K562 (cell line): ENCODE data around the gene GMIP. TPM values are rescaled to one million over a fixed set of nuclear protein-coding genes. Genes with fewer than 3 reads are reported as not detected.
"Not testable (repeated sequence)": the region's sequence is repeated elsewhere in the genome, so short reads cannot be mapped to it uniquely, and the experiment has no call there.

ENCODE experiments used
- ATAC-seq: fragments of 200-7000 bp; cut with Tn5 transposase; 3 replicates; pipeline ENCODE4 v1.9.1; 2020; ENCODE audit warnings: moderate library complexity
- BruUV-seq: library from RNA; stranded (reverse); fragments of 400-500 nt; replicated peaks from 2 replicates; lab custom pipeline; 2021; lab: Mats Ljungman, UMichigan
- CTCF ChIA-PET: fragments of 300-600 bp; formaldehyde crosslinking; extraction: SDS; loops from one replicate; lab custom pipeline; 2021; ENCODE audit warnings: low intra/inter-chr PET ratio; lab: Yijun Ruan, JAX
- POLR2A ChIA-PET: fragments of 300-600, 350-650 bp; sonication (Branson Sonifier 250); formaldehyde crosslinking; extraction: SDS; loops from one replicate; lab custom pipeline; 2021; ENCODE audit warnings: antibody characterized with exemption, inconsistent platforms; lab: Yijun Ruan, JAX
- DNase-seq, 4 experiments: peaks; one replicate each; pipeline versions ENCODE4 v3.0.0 to v3.0.0-alpha.2; 2011 to 2018; ENCODE audit warnings: low spot score in 3 of 4, mixed read lengths in 3 of 4; ENCODE audit errors: extremely low read depth in 1 of 4
- FAIRE-seq: peaks from 2 replicates; lab custom pipeline; 2011; peaks lifted over from hg19 to GRCh38; lab: Jason Lieb, UNC
- H2AFZ ChIP-seq: 2 replicates; pipeline ENCODE4 v1.6.0; 2011; ENCODE audit warnings: low read depth, low read length, control low read depth, inconsistent platforms
- H3K27ac ChIP-seq: fragments of 200-600 bp; 3 replicates; pipeline ENCODE4 v1.8.0; 2011; ENCODE audit warnings: low read depth, mild to moderate bottlenecking, control low read depth, inconsistent platforms, low read length, moderate library complexity, mixed read lengths; ENCODE audit errors: extremely low read depth
- H3K27me3 ChIP-seq, 2 experiments: fragments of 300-600 bp in 1 of 2; 2 replicates in 1 of 2; 3 replicates in 1 of 2; pipeline versions ENCODE4 v1.6.0 to v1.8.0; 2011; ENCODE audit warnings: inconsistent platforms in 2 of 2, low read length in 2 of 2, mild to moderate bottlenecking in 1 of 2, mixed read lengths in 1 of 2, moderate library complexity in 1 of 2; ENCODE audit not compliant: control insufficient read depth in 2 of 2, insufficient read depth in 2 of 2
- H3K36me3 ChIP-seq: fragments of 300-600 bp; 3 replicates; pipeline ENCODE4 v1.8.0; 2011; ENCODE audit warnings: mild to moderate bottlenecking, low read length, inconsistent platforms; ENCODE audit not compliant: control insufficient read depth, insufficient read depth
- H3K4me1 ChIP-seq, 2 experiments: fragments of 200-600 bp in 1 of 2; replicated peaks in 1 of 2; 2 replicates in 1 of 2; 3 replicates in 1 of 2; pipeline versions ENCODE4 v1.5.1 to v1.8.0; 2011; ENCODE audit warnings: inconsistent platforms in 2 of 2, low read length in 2 of 2, mild to moderate bottlenecking in 1 of 2, mixed read lengths in 1 of 2, moderate library complexity in 1 of 2; ENCODE audit not compliant: control insufficient read depth in 2 of 2, insufficient read depth in 2 of 2
- H3K4me2 ChIP-seq: 2 replicates; pipeline ENCODE4 v1.6.1; 2011; ENCODE audit warnings: low read length, control low read depth, inconsistent platforms, mixed read lengths; ENCODE audit not compliant: insufficient read depth
- H3K4me3 ChIP-seq: fragments of 200-600 bp; sonication (generic), shearing (Covaris generic); 2 replicates; pipeline ENCODE4 v1.5.1; 2016; ENCODE audit warnings: control low read depth, inconsistent platforms
- H3K79me2 ChIP-seq: fragments of 200-600 bp; 3 replicates; pipeline ENCODE4 v1.8.0; 2011; ENCODE audit warnings: low read length, inconsistent platforms; ENCODE audit not compliant: control insufficient read depth, insufficient read depth
- H3K9ac ChIP-seq, 2 experiments: 2 replicates each; pipeline versions ENCODE4 v1.6.0 to v1.6.1; 2011; ENCODE audit warnings: low read depth in 2 of 2, low read length in 2 of 2, control low read depth in 1 of 2, inconsistent platforms in 1 of 2, mild to moderate bottlenecking in 1 of 2, mixed read lengths in 1 of 2; ENCODE audit not compliant: insufficient read depth in 1 of 2
- H3K9me1 ChIP-seq: one replicate; pipeline ENCODE4 v1.6.0; 2011; ENCODE audit warnings: inconsistent platforms, mild to moderate bottlenecking, low read length, moderate library complexity; ENCODE audit not compliant: control insufficient read depth, insufficient read depth
- H3K9me3 ChIP-seq: replicated peaks from 2 replicates; pipeline ENCODE4 v1.5.1; 2011; ENCODE audit warnings: low read depth, low read length, inconsistent platforms; ENCODE audit not compliant: control insufficient read depth, insufficient read depth
- H4K20me1 ChIP-seq: replicated peaks from 2 replicates; pipeline ENCODE4 v1.6.1; 2011; ENCODE audit warnings: low read length, inconsistent platforms, mixed read lengths; ENCODE audit not compliant: control insufficient read depth, insufficient read depth
- SREBF1 ChIP-seq: fragments of 150-350 bp; IDR thresholded peaks from 2 replicates; pipeline ENCODE4 v1.6.1; 2014; ENCODE audit warnings: antibody characterized with exemption, low read depth, low read length, borderline replicate concordance
- TBL1XR1 ChIP-seq, 2 experiments: IDR thresholded peaks; 2 replicates each; pipeline ENCODE4 v1.6.1; 2012; ENCODE audit warnings: improper control_type of control experiment in 2 of 2, low read length in 2 of 2, mild to moderate bottlenecking in 1 of 2
- VEZF1 ChIP-seq: fragments of 200-800 bp; sonication (Bioruptor generic); IDR thresholded peaks from 2 replicates; pipeline ENCODE4 v1.6.1; 2017; ENCODE audit warnings: missing genetic modification characterization, missing compliant biosample characterization
- WGBS: fragments of 100-300 bp; shearing (Covaris generic); methylation state at CpG from one replicate; pipeline ENCODE4 v1.1.6; 2016; ENCODE audit warnings: low coverage, mixed read lengths; ENCODE audit not compliant: insufficient coverage; ENCODE audit errors: missing lambda C conversion rate; 5-methylcytosine and 5-hydroxymethylcytosine counted together
- in situ Hi-C: fragments of 300-500 bp; cut with MboI; formaldehyde crosslinking; loops from 4 replicates; pipeline ENCODE4 v1.15.0; 2018; ENCODE audit warnings: inconsistent platforms, mixed read lengths
- intact Hi-C: fragments of 100-400 bp; cut with micrococcal nuclease; formaldehyde crosslinking; loops from 2 replicates; pipeline ENCODE4 v1.14.2; 2022
- polyA plus RNA-seq, 8 experiments: library from polyadenylated mRNA; depleted of rRNA in 4 of 8; stranded (reverse) in 5 of 8; unstranded in 3 of 8; fragments of >200 nt; fragmentation: Nextera tagmentation in 2 of 8; fragmentation: Illumina TruSeq in 1 of 8; extraction: Ambion mirVana in 2 of 8; extraction: Trizol in 1 of 8; gene quantifications; 2 replicates each; pipeline versions ENCODE4 v1.2.1 to v1.2.3, GENCODE V29; 2011 to 2014; ENCODE audit warnings: inconsistent platforms in 1 of 8, missing spikeins in 1 of 8
- total RNA-seq, 7 experiments: library from RNA; depleted of rRNA in 6 of 7; stranded (reverse); fragments of >200 nt in 6 of 7; fragmentation: Illumina TruSeq in 2 of 7; extraction: Trizol in 2 of 7; gene quantifications; 2 replicates each; pipeline versions ENCODE4 v1.2.1 to v1.2.3, GENCODE V29; 2011 to 2021; ENCODE audit warnings: low replicate concordance in 1 of 7
- TF ChIP-seq, protein P1 (sequence below): fragments of 450-650 bp; IDR thresholded peaks from one replicate; pipeline ENCODE4 v1.6.1; 2018; ENCODE audit warnings: mild to moderate bottlenecking, moderate library complexity; ENCODE audit not compliant: partially characterized antibody

GMIP gene
- total and polyA plus RNA-seq, 9 of the 15 experiments (the other 6 are each of a cell fraction or from before 2014, with no cell fraction given), result 0.14 to 15.8 (median 3.2) TPM

DNA sequence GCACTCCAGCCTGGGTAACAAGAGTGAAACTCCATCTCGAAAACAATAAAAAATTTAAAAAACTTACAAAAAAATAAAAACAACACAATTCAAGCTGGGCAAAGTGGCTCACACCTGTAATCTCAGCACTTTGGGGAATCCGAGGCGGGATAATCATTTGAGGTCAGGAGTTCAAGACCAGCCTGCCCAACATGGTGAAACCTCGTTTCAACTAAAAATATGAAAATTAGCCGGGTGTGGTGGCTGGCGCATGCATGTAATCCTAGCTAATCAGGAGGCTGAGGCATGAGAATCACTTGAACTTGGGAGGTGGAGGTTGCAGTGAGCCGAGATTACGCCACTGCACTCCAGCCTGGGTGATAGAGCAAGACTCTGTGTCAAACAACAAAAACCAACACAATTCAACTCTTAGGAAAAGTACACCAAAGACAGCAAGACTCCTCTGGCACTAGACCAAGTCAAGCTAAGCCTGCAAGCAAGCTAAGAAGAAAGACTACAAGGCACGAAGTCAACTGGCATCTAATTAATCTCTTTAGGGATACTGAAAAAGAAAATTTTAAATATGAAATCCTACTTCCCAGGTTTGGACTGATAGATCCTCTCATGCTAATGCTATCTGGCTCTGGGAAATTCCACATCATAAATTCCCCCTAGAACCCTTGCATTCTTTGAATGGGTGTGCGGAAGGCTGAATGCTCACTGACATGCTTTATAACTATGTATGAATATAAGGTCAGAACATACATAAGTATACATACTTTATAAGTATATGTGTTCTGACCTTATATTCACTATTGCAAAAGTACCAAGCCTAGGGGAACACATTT is 32.9 kb downstream of the GMIP start:
- intact Hi-C loops, result no loop called here
- Histone ChIP-seq H2AFZ (no peak overlapping the region), H3K4me1 (peaks cover 6 to 7% of the 10 kb centered on the region in 2 experiments; a peak in 1 of 5 replicates)

GRCh38 chr19:19606686-19607085 is 36.8 kb downstream of the GMIP start:
- POLR2A ChIA-PET, result interaction anchor here (0.6 kb wide), 1 partner anchor 79 kb away, joined by 3 read pairs; no protein-coding TSS in a partner anchor
- DNase-seq, H3K36me3 ChIP-seq, H2AFZ ChIP-seq, intact Hi-C loops, H3K4me3 ChIP-seq, ATAC-seq, H3K4me1 ChIP-seq, H3K9ac ChIP-seq, BruUV-seq, in situ Hi-C loops, CTCF ChIA-PET, H3K9me1 ChIP-seq, H3K9me3 ChIP-seq, H3K4me2 ChIP-seq, H3K27me3 ChIP-seq, FAIRE-seq, H3K79me2 ChIP-seq, H3K27ac ChIP-seq, H4K20me1 ChIP-seq: not testable (repeated sequence)
- WGBS, result 51% methylated on average over 8 of the region's 8 CpGs

More for the DNA sequence above, 32.9 kb downstream of the GMIP start:
- Histone ChIP-seq H3K36me3 (no peaks in the 10 kb centered on the region), H4K20me1 (no peaks in the 10 kb centered on the region), H3K27ac (no peak overlapping the region), H3K9me3 (no peaks in the 10 kb centered on the region), H3K9me1 (peaks cover 4% of the 10 kb centered on the region), H3K4me3 (no peak overlapping the region), H3K79me2 (no peaks in the 10 kb centered on the region), H3K4me2 (no peak overlapping the region), H3K27me3 (no peaks in the 10 kb centered on the region), H3K9ac (no peak overlapping the region)
- in situ Hi-C loops, result no loop called here
- DNase-seq (no peak), FAIRE-seq (no peak), ATAC-seq (no peak)
- ChIA-PET CTCF (no interaction called here), POLR2A (no interaction called here)
- 32% methylated on average over 10 of the region's 10 CpGs for WGBS
- BruUV-seq, result no TSS peak
- TF ChIP-seq SREBF1 (no peak), VEZF1 (no peak), TBL1XR1 (IDR thresholded peaks at IDR 0.05; ENCODE audit: low read length in 2 of 2) (no peak)
- TF ChIP-seq, protein P1, sequence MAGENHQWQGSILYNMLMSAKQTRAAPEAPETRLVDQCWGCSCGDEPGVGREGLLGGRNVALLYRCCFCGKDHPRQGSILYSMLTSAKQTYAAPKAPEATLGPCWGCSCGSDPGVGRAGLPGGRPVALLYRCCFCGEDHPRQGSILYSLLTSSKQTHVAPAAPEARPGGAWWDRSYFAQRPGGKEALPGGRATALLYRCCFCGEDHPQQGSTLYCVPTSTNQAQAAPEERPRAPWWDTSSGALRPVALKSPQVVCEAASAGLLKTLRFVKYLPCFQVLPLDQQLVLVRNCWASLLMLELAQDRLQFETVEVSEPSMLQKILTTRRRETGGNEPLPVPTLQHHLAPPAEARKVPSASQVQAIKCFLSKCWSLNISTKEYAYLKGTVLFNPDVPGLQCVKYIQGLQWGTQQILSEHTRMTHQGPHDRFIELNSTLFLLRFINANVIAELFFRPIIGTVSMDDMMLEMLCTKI, result no peak
